ENCODE results near the gene SURF4.
"Not testable (repeated sequence)": the region's sequence is repeated elsewhere in the genome, so short reads cannot be mapped to it uniquely, and the experiment has no call there.

The SURF4 gene

GRCh38 chr9:133394687-133395271 is 18.9 kb upstream of the SURF4 start:
- no peak overlapping the region for H3K4me3 Mint-ChIP-seq
- peaks cover 20% of the 10 kb centered on the region for H3K4me1 Mint-ChIP-seq
- H3K27ac Mint-ChIP-seq, result no peak overlapping the region

GRCh38 chr9:133393399-133393798 is 17.5 kb upstream of the SURF4 start:
- DNase-seq, result no peak
- no peak overlapping the region for H3K4me3 Mint-ChIP-seq
- no peak overlapping the region for H3K27ac Mint-ChIP-seq
- H3K36me3 Mint-ChIP-seq (ENCODE audit: low read depth), result no peaks in the 10 kb centered on the region
- H3K4me1 Mint-ChIP-seq, result peaks cover 20% of the 10 kb centered on the region
- peaks cover 21% of the 10 kb centered on the region for H3K9me3 Mint-ChIP-seq
- H3K27me3 Mint-ChIP-seq (ENCODE audit: low read depth, poor library complexity), result peaks cover 26% of the 10 kb centered on the region
- no peak for TF ChIP-seq CTCF (IDR thresholded peaks at IDR 0.05)

More at GRCh38 chr9:133394687-133395271, 18.9 kb upstream of the SURF4 start:
- peaks cover 19% of the 10 kb centered on the region for H3K9me3 Mint-ChIP-seq
- H3K36me3 Mint-ChIP-seq (ENCODE audit: low read depth), result no peaks in the 10 kb centered on the region
- no peak for DNase-seq
- TF ChIP-seq CTCF (IDR thresholded peaks at IDR 0.05), result no peak
- H3K27me3 Mint-ChIP-seq (ENCODE audit: low read depth, poor library complexity), result peaks cover 19% of the 10 kb centered on the region

GRCh38 chr9:133392308-133392707 is 16.4 kb upstream of the SURF4 start:
- peaks cover 21% of the 10 kb centered on the region for H3K9me3 Mint-ChIP-seq
- H3K27ac Mint-ChIP-seq; H3K4me3 Mint-ChIP-seq; DNase-seq; H3K36me3 Mint-ChIP-seq (ENCODE audit: low read depth): not testable (repeated sequence)
- peaks cover 25% of the 10 kb centered on the region for H3K4me1 Mint-ChIP-seq
- H3K27me3 Mint-ChIP-seq (ENCODE audit: low read depth, poor library complexity), result peaks cover 26% of the 10 kb centered on the region

- Mint-ChIP-seq H3K9me3 (peaks cover 21% of the 10 kb centered on the region), H3K27me3 (ENCODE audit: low read depth, poor library complexity) (peaks cover 30% of the 10 kb centered on the region), H3K4me1 (peaks cover 31% of the 10 kb centered on the region)
- H3K4me3 Mint-ChIP-seq; DNase-seq; H3K27ac Mint-ChIP-seq; H3K36me3 Mint-ChIP-seq (ENCODE audit: low read depth): not testable (repeated sequence)
Observed at GRCh38 chr9:133391449-133391848, 15.6 kb upstream of the SURF4 start.

- Mint-ChIP-seq H3K27ac (no peak overlapping the region), H3K9me3 (peaks cover 21% of the 10 kb centered on the region), H3K4me1 (peaks cover 34% of the 10 kb centered on the region), H3K36me3 (ENCODE audit: low read depth) (no peaks in the 10 kb centered on the region), H3K4me3 (no peak overlapping the region), H3K27me3 (ENCODE audit: low read depth, poor library complexity) (peaks cover 30% of the 10 kb centered on the region)
- no peak for DNase-seq
- TF ChIP-seq CTCF (IDR thresholded peaks at IDR 0.05), result no peak
Observed at GRCh38 chr9:133390713-133391112, 14.9 kb upstream of the SURF4 start.

GRCh38 chr9:133389562-133389961 is 13.7 kb upstream of the SURF4 start:
- no peak for DNase-seq
- H3K27ac Mint-ChIP-seq, result no peak overlapping the region
- peaks cover 21% of the 10 kb centered on the region for H3K9me3 Mint-ChIP-seq
- peaks cover 22% of the 10 kb centered on the region for H3K4me1 Mint-ChIP-seq
- no peak overlapping the region for H3K4me3 Mint-ChIP-seq
- no peaks in the 10 kb centered on the region for H3K36me3 Mint-ChIP-seq (ENCODE audit: low read depth)
- peaks cover 24% of the 10 kb centered on the region for H3K27me3 Mint-ChIP-seq (ENCODE audit: low read depth, poor library complexity)
- no peak for TF ChIP-seq CTCF (IDR thresholded peaks at IDR 0.05)

GRCh38 chr9:133389025-133389557 is 13.2 kb upstream of the SURF4 start:
- Mint-ChIP-seq H3K27ac (no peak overlapping the region), H3K27me3 (ENCODE audit: low read depth, poor library complexity) (peaks cover 23% of the 10 kb centered on the region), H3K4me1 (peaks cover 22% of the 10 kb centered on the region), H3K36me3 (ENCODE audit: low read depth) (no peaks in the 10 kb centered on the region), H3K4me3 (no peak overlapping the region), H3K9me3 (peaks cover 21% of the 10 kb centered on the region)
- DNase-seq, result no peak
- TF ChIP-seq CTCF (IDR thresholded peaks at IDR 0.05), result no peak

Data from nephron progenitor cell (in vitro differentiated cells).